ENCODE results near the gene CCNH.

CCNH gene

GRCh38 chr5:87354496-87354895, 58.2 kb downstream of the CCNH start:
- Histone ChIP-seq H3K4me1 (ENCODE audit: control insufficient read depth, insufficient read depth, low read length) (no peaks in the 10 kb centered on the region), H3K4me3 (ENCODE audit: low read depth, low read length) (no peak overlapping the region), H3K27ac (ENCODE audit: extremely low read depth, low read depth, low read length) (no peak overlapping the region), H3K9me3 (ENCODE audit: control insufficient read depth, insufficient read depth, low read depth, low read length) (no peaks in the 10 kb centered on the region), H3K36me3 (ENCODE audit: control insufficient read depth in 2 of 2, insufficient read depth in 1 of 2, low read length in 2 of 2) (peaks cover 0 to 8% of the 10 kb centered on the region in 2 experiments; a peak in 1 of 3 replicates)
- CTCF ChIA-PET, result no interaction called here
- POLR2A ChIA-PET, result no interaction called here
- TF ChIP-seq ZNF830 (tag by site-specific recombination; IDR thresholded peaks at IDR 0.05; ENCODE audit: low read depth) (no peak), ZNF792 (tag by site-specific recombination; IDR thresholded peaks at IDR 0.05) (no peak), ZBTB8A (tag by site-specific recombination; IDR thresholded peaks at IDR 0.05) (no peak), ZNF621 (tag by site-specific recombination; IDR thresholded peaks at IDR 0.05) (no peak), ZNF37A (tag by site-specific recombination; IDR thresholded peaks at IDR 0.05) (no peak), ZIC2 (tag by site-specific recombination; IDR thresholded peaks at IDR 0.05) (no peak), ZNF140 (tag by site-specific recombination; IDR thresholded peaks at IDR 0.05) (no peak), ZBTB1 (tag by site-specific recombination; IDR thresholded peaks at IDR 0.05) (no peak), ZNF311 (tag by site-specific recombination; IDR thresholded peaks at IDR 0.05; ENCODE audit: borderline replicate concordance) (no peak), ZNF274 (IDR thresholded peaks at IDR 0.05; ENCODE audit: low read length) (no peak), ZNF274 (tag by site-specific recombination; IDR thresholded peaks at IDR 0.05; ENCODE audit: borderline replicate concordance) (no peak), ZNF266 (tag by site-specific recombination; IDR thresholded peaks at IDR 0.05; ENCODE audit: low read depth) (no peak), ZNF560 (tag by site-specific recombination; IDR thresholded peaks at IDR 0.05; ENCODE audit: borderline replicate concordance) (no peak)

GRCh38 chr5:87347841-87348240, 64.9 kb downstream of the CCNH start:
- no peak overlapping the region for H3K27ac ChIP-seq (ENCODE audit: extremely low read depth, low read depth, low read length)
- no peak overlapping the region for H3K4me3 ChIP-seq (ENCODE audit: low read depth, low read length)
- TF ChIP-seq GLIS2 (tag by site-specific recombination; IDR thresholded peaks at IDR 0.05) (no peak), CTCF (tag by site-specific recombination; IDR thresholded peaks at IDR 0.05) (no peak), KLF16 (tag by site-specific recombination; IDR thresholded peaks at IDR 0.05) (no peak), GLI4 (tag by site-specific recombination; IDR thresholded peaks at IDR 0.05) (no peak), TSHZ1 (tag by site-specific recombination; IDR thresholded peaks at IDR 0.05; ENCODE audit: borderline replicate concordance) (no peak), ZFP37 (tag by site-specific recombination; IDR thresholded peaks at IDR 0.05) (no peak), ELK4 (IDR thresholded peaks at IDR 0.05; ENCODE audit: borderline replicate concordance, low read depth, low read length) (no peak), ZNF350 (tag by site-specific recombination; IDR thresholded peaks at IDR 0.05) (no peak), ZNF488 (tag by site-specific recombination; IDR thresholded peaks at IDR 0.05) (no peak), ZNF473 (tag by site-specific recombination; IDR thresholded peaks at IDR 0.05) (no peak), ZNF501 (tag by site-specific recombination; IDR thresholded peaks at IDR 0.05) (no peak), ZNF140 (tag by site-specific recombination; IDR thresholded peaks at IDR 0.05) (no peak), ZFHX2 (tag by site-specific recombination; conservative IDR thresholded peaks at IDR 0.05) (no peak), EGR2 (tag by site-specific recombination; IDR thresholded peaks at IDR 0.05; ENCODE audit: low read depth) (no peak), ZNF324 (tag by site-specific recombination; IDR thresholded peaks at IDR 0.05) (no peak), GLI2 (tag by site-specific recombination; IDR thresholded peaks at IDR 0.05; ENCODE audit: borderline replicate concordance, low read depth) (no peak), ZNF621 (tag by site-specific recombination; IDR thresholded peaks at IDR 0.05) (no peak), ZNF335 (tag by site-specific recombination; conservative IDR thresholded peaks at IDR 0.05) (no peak), MYNN (tag by site-specific recombination; IDR thresholded peaks at IDR 0.05; ENCODE audit: borderline replicate concordance) (no peak)
- H3K9me3 ChIP-seq (ENCODE audit: control insufficient read depth, insufficient read depth, low read depth, low read length), result no peaks in the 10 kb centered on the region
- ChIA-PET POLR2A (no interaction called here), CTCF (no interaction called here)
- peaks cover 0 to 9% of the 10 kb centered on the region in 2 experiments; a peak in 2 of 3 replicates for H3K36me3 ChIP-seq (ENCODE audit: control insufficient read depth in 2 of 2, insufficient read depth in 1 of 2, low read length in 2 of 2)
- no peaks in the 10 kb centered on the region for H3K4me1 ChIP-seq (ENCODE audit: control insufficient read depth, insufficient read depth, low read length)
